H9 (cell line): ENCODE results near the gene SLX4IP. TPM values are rescaled to one million over a fixed set of nuclear protein-coding genes. Genes with fewer than 3 reads are reported as not detected.

ENCODE experiments used
- DNase-seq: peaks from one replicate; pipeline ENCODE4 v3.0.0-alpha.2; 2017
- H2AFZ ChIP-seq: one replicate; pipeline ENCODE4 v1.6.1; 2013; ENCODE audit warnings: mild to moderate bottlenecking, low read length, control low read depth, moderate library complexity
- H2AK5ac ChIP-seq: 2 replicates; pipeline ENCODE4 v1.6.1; 2013; ENCODE audit warnings: low read length, control low read depth, mixed read lengths; ENCODE audit not compliant: insufficient read length
- H2BK120ac ChIP-seq: one replicate; pipeline ENCODE4 v1.6.1; 2013; ENCODE audit warnings: low read depth, mild to moderate bottlenecking, low read length, control low read depth, inconsistent platforms; ENCODE audit not compliant: poor library complexity, severe bottlenecking
- H2BK12ac ChIP-seq: 2 replicates; pipeline ENCODE4 v1.6.1; 2013; ENCODE audit warnings: low read length, control low read depth, mixed read lengths, low read depth; ENCODE audit not compliant: insufficient read length
- H2BK15ac ChIP-seq: 2 replicates; pipeline ENCODE4 v1.6.1; 2013; ENCODE audit warnings: low read depth, low read length, control low read depth
- H2BK20ac ChIP-seq: one replicate; pipeline ENCODE4 v1.6.1; 2013; ENCODE audit warnings: low read depth, mild to moderate bottlenecking, low read length, control low read depth, inconsistent platforms; ENCODE audit not compliant: poor library complexity, severe bottlenecking
- H2BK5ac ChIP-seq: 2 replicates; pipeline ENCODE4 v1.6.1; 2013; ENCODE audit warnings: low read length, control low read depth, mixed read lengths; ENCODE audit not compliant: insufficient read length
- H3K14ac ChIP-seq: 2 replicates; pipeline ENCODE4 v1.6.1; 2013; ENCODE audit warnings: low read length, control low read depth; ENCODE audit not compliant: insufficient read depth
- H3K18ac ChIP-seq: 2 replicates; pipeline ENCODE4 v1.6.1; 2013; ENCODE audit warnings: low read depth, mild to moderate bottlenecking, mixed read lengths, low read length, control low read depth; ENCODE audit not compliant: insufficient read length
- H3K23ac ChIP-seq: 2 replicates; pipeline ENCODE4 v1.6.1; 2013; ENCODE audit warnings: low read length, control low read depth, mixed read lengths, low read depth; ENCODE audit not compliant: insufficient read length
- H3K23me2 ChIP-seq: 2 replicates; pipeline ENCODE4 v1.6.1; 2013; ENCODE audit warnings: low read depth, mild to moderate bottlenecking, mixed read lengths, low read length, control low read depth; ENCODE audit not compliant: insufficient read length, poor library complexity, severe bottlenecking
- H3K27ac ChIP-seq: 2 replicates; pipeline ENCODE4 v1.5.1; 2013; ENCODE audit warnings: low read length, control low read depth, mixed read lengths, low read depth; ENCODE audit not compliant: insufficient read length
- H3K27me3 ChIP-seq: 2 replicates; pipeline ENCODE4 v1.6.1; 2013; ENCODE audit warnings: low read length, control low read depth, inconsistent platforms; ENCODE audit not compliant: insufficient read depth
- H3K4ac ChIP-seq: 2 replicates; pipeline ENCODE4 v1.6.1; 2013; ENCODE audit warnings: low read depth, mild to moderate bottlenecking, control low read depth, inconsistent platforms, low read length, moderate library complexity
- H3K4me1 ChIP-seq: 2 replicates; pipeline ENCODE4 v1.6.1; 2013; ENCODE audit warnings: low read length, control low read depth, inconsistent platforms; ENCODE audit not compliant: insufficient read depth
- H3K4me2 ChIP-seq: 2 replicates; pipeline ENCODE4 v1.6.1; 2013; ENCODE audit warnings: low read length, control low read depth, mixed read lengths; ENCODE audit not compliant: insufficient read length, insufficient read depth
- H3K56ac ChIP-seq: 2 replicates; pipeline ENCODE4 v1.6.1; 2013; ENCODE audit warnings: low read depth, mild to moderate bottlenecking, mixed read lengths, low read length, control low read depth; ENCODE audit not compliant: insufficient read length
- H3K79me1 ChIP-seq: 2 replicates; pipeline ENCODE4 v1.6.1; 2013; ENCODE audit warnings: low read depth, mild to moderate bottlenecking, moderate library complexity, low read length, control low read depth, inconsistent platforms; ENCODE audit not compliant: insufficient read depth, poor library complexity, severe bottlenecking
- H3K79me2 ChIP-seq: 2 replicates; pipeline ENCODE4 v1.6.1; 2013; ENCODE audit warnings: low read length, control low read depth, inconsistent platforms; ENCODE audit not compliant: insufficient read depth
- H3K9ac ChIP-seq: 2 replicates; pipeline ENCODE4 v1.6.1; 2013; ENCODE audit warnings: low read length, control low read depth, mixed read lengths; ENCODE audit not compliant: insufficient read length; ENCODE audit errors: extremely low read depth
- H3K9me3 ChIP-seq: one replicate; pipeline ENCODE4 v1.6.1; 2013; ENCODE audit warnings: low read depth, low read length, inconsistent platforms; ENCODE audit not compliant: control insufficient read depth
- H3T11ph ChIP-seq: one replicate; pipeline ENCODE4 v1.6.1; 2013; ENCODE audit warnings: mild to moderate bottlenecking, low read length, control low read depth, inconsistent platforms
- H4K20me1 ChIP-seq: one replicate; pipeline ENCODE4 v1.6.1; 2013; ENCODE audit not compliant: control insufficient read depth, insufficient read length, insufficient read depth
- H4K5ac ChIP-seq: 2 replicates; pipeline ENCODE4 v1.6.1; 2013; ENCODE audit warnings: low read depth, mild to moderate bottlenecking, mixed read lengths, low read length, control low read depth; ENCODE audit not compliant: insufficient read length
- H4K8ac ChIP-seq: replicated peaks from 2 replicates; pipeline ENCODE4 v1.6.1; 2013; ENCODE audit warnings: low read length, control low read depth, mixed read lengths, low read depth; ENCODE audit not compliant: insufficient read length
- H4K91ac ChIP-seq: 2 replicates; pipeline ENCODE4 v1.6.1; 2013; ENCODE audit warnings: low read depth, mild to moderate bottlenecking, moderate library complexity, mixed read lengths, low read length, control low read depth; ENCODE audit not compliant: insufficient read length
- H3K27ac Mint-ChIP-seq, 3 experiments: 2 replicates in 2 of 3; 3 replicates in 1 of 3; pipeline ENCODE4 v1.8.0; 2020 to 2021; ENCODE audit warnings: mixed read lengths in 3 of 3, mild to moderate bottlenecking in 1 of 3, moderate library complexity in 1 of 3
- H3K27me3 Mint-ChIP-seq: 2 replicates; pipeline ENCODE4 v1.8.0; 2021; ENCODE audit warnings: low read depth, mild to moderate bottlenecking, moderate library complexity, mixed read lengths
- H3K36me3 Mint-ChIP-seq, 3 experiments: 2 replicates in 2 of 3; 3 replicates in 1 of 3; pipeline ENCODE4 v1.8.0; 2020 to 2021; ENCODE audit warnings: low read depth in 3 of 3, mixed read lengths in 3 of 3; ENCODE audit not compliant: insufficient read depth in 1 of 3
- H3K4me1 Mint-ChIP-seq, 2 experiments: 2 replicates each; pipeline ENCODE4 v1.8.0; 2020; ENCODE audit warnings: mixed read lengths in 2 of 2
- H3K4me3 Mint-ChIP-seq, 2 experiments: 2 replicates in 1 of 2; 3 replicates in 1 of 2; pipeline ENCODE4 v1.8.0; 2020 to 2021; ENCODE audit warnings: mild to moderate bottlenecking in 2 of 2, mixed read lengths in 2 of 2, moderate library complexity in 1 of 2
- H3K9me3 Mint-ChIP-seq, 2 experiments: 2 replicates in 1 of 2; 3 replicates in 1 of 2; pipeline ENCODE4 v1.8.0; 2020; ENCODE audit warnings: mild to moderate bottlenecking in 2 of 2, mixed read lengths in 2 of 2, moderate library complexity in 1 of 2
- WGBS: extraction: QIAGEN DNeasy Blood & Tissue Kit; methylation state at CpG from one replicate; pipeline ENCODE4 v1.1.7; 2013; ENCODE audit warnings: missing lambda C conversion rate, low lambda C conversion rate, mixed read lengths; ENCODE audit not compliant: insufficient read length; ENCODE audit errors: extremely low coverage; 5-methylcytosine and 5-hydroxymethylcytosine counted together
- total RNA-seq: library from RNA; stranded (reverse); gene quantifications from 2 replicates; pipeline ENCODE4 v1.2.1, GENCODE V29; 2021
- TF ChIP-seq, protein P1 (sequence below): fragments of 200-600 bp; sonication (generic); conservative IDR thresholded peaks from 3 replicates; pipeline ENCODE4 v1.8.0; 2021; ENCODE audit warnings: antibody characterized with exemption, mild to moderate bottlenecking

Gene SLX4IP
- total RNA-seq, 1 experiment from 2014 or later = 7.9 TPM

GRCh38 chr20:10585308-10585707, 150.2 kb downstream of the SLX4IP start:
- Histone ChIP-seq H3K4me2 (no peak overlapping the region), H3K14ac (no peak overlapping the region), H3K79me1 (no peaks in the 10 kb centered on the region), H3K4ac (no peak overlapping the region), H4K91ac (no peak overlapping the region), H3K27ac (no peak overlapping the region), H3K9ac (no peak overlapping the region), H4K20me1 (no peaks in the 10 kb centered on the region), H2BK15ac (no peak overlapping the region), H2BK12ac (no peak overlapping the region), H3K79me2 (no peaks in the 10 kb centered on the region), H2AFZ (no peak overlapping the region), H2AK5ac (no peak overlapping the region), H2BK5ac (no peak overlapping the region), H3K27me3 (no peaks in the 10 kb centered on the region), H3T11ph (no peak overlapping the region), H3K18ac (no peak overlapping the region), H3K56ac (no peak overlapping the region), H3K9me3 (no peaks in the 10 kb centered on the region), H2BK120ac (no peak overlapping the region), H4K5ac (no peak overlapping the region), H2BK20ac (no peak overlapping the region), H3K23me2 (no peaks in the 10 kb centered on the region), H3K4me1 (0 out of 2 replicates have a peak, but pooled peaks cover 1% of the 10 kb centered on the region), H4K8ac (no peak overlapping the region), H3K23ac (no peak overlapping the region)
- H3K4me1 Mint-ChIP-seq = peaks cover 21 to 29% of the 10 kb centered on the region in 2 experiments
- H3K27me3 Mint-ChIP-seq = no peaks in the 10 kb centered on the region
- no peaks in the 10 kb centered on the region for H3K9me3 Mint-ChIP-seq
- WGBS = no CpG with 5 or more reads among the region's 3 CpGs
- H3K4me3 Mint-ChIP-seq = no peak overlapping the region
- H3K36me3 Mint-ChIP-seq = no peaks in the 10 kb centered on the region
- TF ChIP-seq, protein P1, sequence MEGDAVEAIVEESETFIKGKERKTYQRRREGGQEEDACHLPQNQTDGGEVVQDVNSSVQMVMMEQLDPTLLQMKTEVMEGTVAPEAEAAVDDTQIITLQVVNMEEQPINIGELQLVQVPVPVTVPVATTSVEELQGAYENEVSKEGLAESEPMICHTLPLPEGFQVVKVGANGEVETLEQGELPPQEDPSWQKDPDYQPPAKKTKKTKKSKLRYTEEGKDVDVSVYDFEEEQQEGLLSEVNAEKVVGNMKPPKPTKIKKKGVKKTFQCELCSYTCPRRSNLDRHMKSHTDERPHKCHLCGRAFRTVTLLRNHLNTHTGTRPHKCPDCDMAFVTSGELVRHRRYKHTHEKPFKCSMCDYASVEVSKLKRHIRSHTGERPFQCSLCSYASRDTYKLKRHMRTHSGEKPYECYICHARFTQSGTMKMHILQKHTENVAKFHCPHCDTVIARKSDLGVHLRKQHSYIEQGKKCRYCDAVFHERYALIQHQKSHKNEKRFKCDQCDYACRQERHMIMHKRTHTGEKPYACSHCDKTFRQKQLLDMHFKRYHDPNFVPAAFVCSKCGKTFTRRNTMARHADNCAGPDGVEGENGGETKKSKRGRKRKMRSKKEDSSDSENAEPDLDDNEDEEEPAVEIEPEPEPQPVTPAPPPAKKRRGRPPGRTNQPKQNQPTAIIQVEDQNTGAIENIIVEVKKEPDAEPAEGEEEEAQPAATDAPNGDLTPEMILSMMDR = no peak
- no peak overlapping the region; a peak in 1 of 7 replicates for H3K27ac Mint-ChIP-seq
- no peak for DNase-seq
